Peyer's patch (tissue), 4 donors: ENCODE results near the gene ELOVL3. TPM values are rescaled to one million over a fixed set of nuclear protein-coding genes. Genes with fewer than 3 reads are reported as not detected.

Experiments
- DNase-seq, 3 donors: peaks; one replicate each; pipeline ENCODE4 v3.0.0-alpha.2; 2017 to 2019
- H3K27ac ChIP-seq, 4 donors: fragments of 200-600 bp; sonication (generic); one replicate each; pipeline ENCODE4 v1.5.1; 2016 to 2019
- H3K27me3 ChIP-seq, 2 donors: fragments of 200-600 bp; sonication (generic); one replicate each; pipeline ENCODE4 v1.5.1; 2019
- H3K36me3 ChIP-seq, 3 donors: fragments of 200-600 bp; sonication (generic); one replicate each; pipeline ENCODE4 v1.5.1; 2016 to 2019
- H3K4me1 ChIP-seq, 4 donors: fragments of 200-600 bp; sonication (generic); one replicate each; pipeline ENCODE4 v1.5.1; 2016 to 2019
- H3K4me3 ChIP-seq, 4 donors: fragments of 200-600 bp; sonication (generic); 1 replicate in 3 of 4; 2 replicates in 1 of 4; pipeline ENCODE4 v1.5.1; 2016 to 2019; ENCODE audit warnings: mild to moderate bottlenecking in 1 of 4
- H3K9me3 ChIP-seq, 4 donors: fragments of 200-600 bp; sonication (generic); one replicate each; pipeline ENCODE4 v1.5.1; 2016 to 2019; ENCODE audit warnings: mild to moderate bottlenecking in 1 of 4
- POLR2A ChIP-seq, 2 donors: fragments of 450-650 bp; IDR thresholded peaks; one replicate each; pipeline ENCODE4 v1.5.1; 2017; ENCODE audit warnings: antibody characterized with exemption in 2 of 2, mild to moderate bottlenecking in 2 of 2, moderate library complexity in 2 of 2
- total RNA-seq, 4 donors: library from RNA; depleted of rRNA; stranded (reverse); fragments of >200 nt; gene quantifications; one replicate each; pipeline ENCODE4 v1.1.0, GENCODE V29; 2016
- TF ChIP-seq, protein P1 (sequence below), 6 experiments: fragments of 450-650 bp in 4 of 6; fragments of 200-600 bp in 2 of 6; sonication (generic) in 1 of 6; IDR thresholded peaks; one replicate each; pipeline ENCODE4 v1.5.1; 2017 to 2019; ENCODE audit warnings: antibody characterized with exemption in 6 of 6, mild to moderate bottlenecking in 3 of 6, moderate library complexity in 1 of 6

Gene ELOVL3
- total RNA-seq, 4 donors from 2014 or later: not detected

DNA sequence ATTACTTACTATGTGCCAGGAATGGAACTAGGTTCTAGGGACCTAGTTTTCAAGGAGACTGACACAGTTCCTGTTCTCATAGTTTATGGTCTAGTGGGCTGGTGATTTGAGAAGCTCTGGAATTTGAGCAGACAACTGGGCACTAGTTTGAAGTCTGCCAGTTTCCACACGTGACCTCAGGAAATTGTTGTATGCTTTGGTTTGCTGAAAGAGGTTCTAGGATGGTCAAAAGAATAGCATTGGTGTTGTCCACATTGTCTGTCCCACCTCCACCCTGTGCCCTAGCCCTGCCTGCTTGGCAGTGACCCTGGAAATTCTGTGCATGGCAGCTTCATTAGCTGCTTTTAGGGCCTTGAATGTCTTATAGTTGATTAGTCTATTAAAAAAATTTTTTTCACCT, 48.0 kb downstream of the ELOVL3 start:
- Histone ChIP-seq H3K36me3 (no peaks in the 10 kb centered on the region), H3K4me1 (peaks cover 0 to 4% (median 0%) of the 10 kb centered on the region in 4 donors), H3K27me3 (no peaks in the 10 kb centered on the region), H3K27ac (no peak overlapping the region), H3K4me3 (no peak overlapping the region), H3K9me3 (no peaks in the 10 kb centered on the region)
- no peak for DNase-seq
- TF ChIP-seq POLR2A (IDR thresholded peaks at IDR 0.05): no peak
- TF ChIP-seq, protein P1, sequence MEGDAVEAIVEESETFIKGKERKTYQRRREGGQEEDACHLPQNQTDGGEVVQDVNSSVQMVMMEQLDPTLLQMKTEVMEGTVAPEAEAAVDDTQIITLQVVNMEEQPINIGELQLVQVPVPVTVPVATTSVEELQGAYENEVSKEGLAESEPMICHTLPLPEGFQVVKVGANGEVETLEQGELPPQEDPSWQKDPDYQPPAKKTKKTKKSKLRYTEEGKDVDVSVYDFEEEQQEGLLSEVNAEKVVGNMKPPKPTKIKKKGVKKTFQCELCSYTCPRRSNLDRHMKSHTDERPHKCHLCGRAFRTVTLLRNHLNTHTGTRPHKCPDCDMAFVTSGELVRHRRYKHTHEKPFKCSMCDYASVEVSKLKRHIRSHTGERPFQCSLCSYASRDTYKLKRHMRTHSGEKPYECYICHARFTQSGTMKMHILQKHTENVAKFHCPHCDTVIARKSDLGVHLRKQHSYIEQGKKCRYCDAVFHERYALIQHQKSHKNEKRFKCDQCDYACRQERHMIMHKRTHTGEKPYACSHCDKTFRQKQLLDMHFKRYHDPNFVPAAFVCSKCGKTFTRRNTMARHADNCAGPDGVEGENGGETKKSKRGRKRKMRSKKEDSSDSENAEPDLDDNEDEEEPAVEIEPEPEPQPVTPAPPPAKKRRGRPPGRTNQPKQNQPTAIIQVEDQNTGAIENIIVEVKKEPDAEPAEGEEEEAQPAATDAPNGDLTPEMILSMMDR (IDR thresholded peaks at IDR 0.05): no peak

DNA sequence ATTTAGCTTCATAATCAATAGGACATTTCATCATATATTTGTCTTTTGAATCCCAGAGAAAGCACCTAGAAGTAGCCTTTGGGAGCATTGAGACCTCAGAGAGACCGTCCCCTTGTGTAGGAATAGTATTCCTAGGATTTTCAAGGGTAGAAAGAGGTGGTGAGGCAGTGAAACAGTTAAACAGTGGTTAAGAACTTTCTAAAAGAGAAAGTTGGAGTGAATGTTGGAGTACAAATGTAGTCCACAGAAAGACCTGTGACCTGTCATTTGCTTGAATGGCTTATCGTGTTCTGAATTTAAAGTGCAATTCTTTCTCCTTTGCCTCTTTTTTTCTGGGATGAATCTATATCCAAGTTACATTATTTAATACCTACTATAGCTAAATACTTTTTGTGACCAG, 49.2 kb downstream of the ELOVL3 start:
- Histone ChIP-seq H3K9me3 (no peaks in the 10 kb centered on the region), H3K27ac (no peak overlapping the region), H3K4me3 (no peak overlapping the region), H3K36me3 (no peaks in the 10 kb centered on the region), H3K4me1 (peaks cover 0 to 10% (median 0%) of the 10 kb centered on the region in 4 donors), H3K27me3 (no peaks in the 10 kb centered on the region)
- no peak for DNase-seq
- TF ChIP-seq, protein P1 (IDR thresholded peaks at IDR 0.05): no peak
- no peak for TF ChIP-seq POLR2A (IDR thresholded peaks at IDR 0.05)

DNA sequence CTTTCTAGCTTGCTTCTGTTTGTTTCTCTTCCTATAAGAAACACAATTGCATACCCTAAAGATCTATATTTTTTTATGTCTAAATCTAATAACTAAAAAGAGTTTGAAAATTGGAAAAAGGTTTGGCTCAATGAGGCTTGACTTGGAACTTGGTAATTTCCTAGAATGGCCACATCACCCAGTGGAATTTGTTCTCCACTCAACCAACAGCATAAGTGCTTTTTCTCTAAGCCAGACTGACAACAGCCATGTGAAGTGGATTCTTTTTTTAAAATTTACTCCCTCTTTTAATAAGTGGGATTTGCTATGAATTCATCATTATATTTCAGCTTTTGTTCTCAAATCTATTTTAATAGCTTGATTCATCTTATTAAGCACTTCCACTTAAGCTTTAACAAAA, 53.0 kb downstream of the ELOVL3 start:
- no peaks in the 10 kb centered on the region for H3K9me3 ChIP-seq
- TF ChIP-seq, protein P1 (IDR thresholded peaks at IDR 0.05): no peak
- no peak for TF ChIP-seq POLR2A (IDR thresholded peaks at IDR 0.05)
- H3K27ac ChIP-seq: no peak overlapping the region

More for the DNA sequence above, 53.0 kb downstream of the ELOVL3 start:
- H3K4me1 ChIP-seq: peaks cover 0 to 18% (median 0%) of the 10 kb centered on the region in 4 donors
- no peaks in the 10 kb centered on the region for H3K27me3 ChIP-seq
- DNase-seq: no peak
- H3K4me3 ChIP-seq: no peak overlapping the region
- H3K36me3 ChIP-seq: peaks cover 0 to 4% (median 0%) of the 10 kb centered on the region in 3 donors

Other genes with a start within 250 kb of the ELOVL3 start
- 10 to 100 TPM; 15.8 to 29.2 (median 23.0) TPM for gene ARMH3, start 170.1 kb upstream of the ELOVL3 start, total RNA-seq
- 10 to 100 TPM; 19.8 to 33.4 (median 24.8) TPM for gene HPS6, start 160.9 kb upstream of the ELOVL3 start, total RNA-seq
- 10 to 100 TPM; 19.6 to 67.7 (median 42.1) TPM for gene LDB1, start 105.9 kb upstream of the ELOVL3 start, total RNA-seq
- gene PPRC1, start 93.3 kb upstream of the ELOVL3 start, total RNA-seq: 10 to 100 TPM in 3 of 4 donors, 1 to 10 TPM in 1; 8.6 to 71.0 (median 24.0) TPM
- gene NOLC1, start 73.9 kb upstream of the ELOVL3 start, total RNA-seq: 100 to 1,000 TPM in 1 of 4 donors, 10 to 100 TPM in 3; 19.0 to 149 (median 34.2) TPM
- gene PITX3, start 15.2 kb downstream of the ELOVL3 start, total RNA-seq: not detected
- gene GBF1, start 19.2 kb downstream of the ELOVL3 start, total RNA-seq: 10 to 100 TPM; 73.4 to 98.5 (median 95.8) TPM
- 10 to 100 TPM in 3 of 4 donors, 1 to 10 TPM in 1; 6.5 to 22.9 (median 19.2) TPM for gene NFKB2, start 169.4 kb downstream of the ELOVL3 start, total RNA-seq
- 10 to 100 TPM in 1 of 4 donors, 1 to 10 TPM in 2, not detected in 1; 1.6 to 14.3 (median 6.3) TPM for gene PSD, start 192.5 kb downstream of the ELOVL3 start, total RNA-seq
- 10 to 100 TPM; 36.9 to 57.8 (median 44.8) TPM for gene FBXL15, start 194.5 kb downstream of the ELOVL3 start, total RNA-seq
- gene CUEDC2, start 206.3 kb downstream of the ELOVL3 start, total RNA-seq: 10 to 100 TPM in 3 of 4 donors, 1 to 10 TPM in 1; 8.9 to 56.9 (median 29.3) TPM
- 1 to 10 TPM in 1 of 4 donors, under 1 TPM in 1, not detected in 2; 0.85 to 2.8 TPM for gene C10orf95, start 225.2 kb downstream of the ELOVL3 start, total RNA-seq